NCI-H2227 treated with DMSO at 0.1 percent for 48 hours (cell line): ENCODE data around the gene FDXACB1.
"Not testable (repeated sequence)": the region's sequence is repeated elsewhere in the genome, so short reads cannot be mapped to it uniquely, and the experiment has no call there.

Source experiments
- DNase-seq: peaks from one replicate; lab custom pipeline; 2025; lab: John Stamatoyannopoulos, UW

The FDXACB1 gene

GRCh38 chr11:111909378-111909777 lies 30.4 kb upstream of the FDXACB1 start:
- DNase-seq: no peak

- DNase-seq: no peak
Observed at GRCh38 chr11:111908639-111909305, 29.8 kb upstream of the FDXACB1 start.

GRCh38 chr11:111906680-111907079 lies 27.7 kb upstream of the FDXACB1 start:
- no peak for DNase-seq

- DNase-seq: no peak
Observed at GRCh38 chr11:111905411-111905810, 26.4 kb upstream of the FDXACB1 start.

GRCh38 chr11:111886844-111887243 lies 7.9 kb upstream of the FDXACB1 start:
- DNase-seq: no peak

- DNase-seq: no peak
Observed at GRCh38 chr11:111886032-111886431, 7.1 kb upstream of the FDXACB1 start.

- not testable (repeated sequence) for DNase-seq
Observed at GRCh38 chr11:111885053-111885452, 6.1 kb upstream of the FDXACB1 start.

- DNase-seq: no peak
Observed at GRCh38 chr11:111882202-111882601, 3.2 kb upstream of the FDXACB1 start.

GRCh38 chr11:111879637-111879960 lies 634 bp upstream of the FDXACB1 start:
- no peak for DNase-seq

GRCh38 chr11:111878385-111878848 lies 548 bp downstream of the FDXACB1 start:
- peak; percentile 33 for DNase-seq

- DNase-seq: peak; percentile 21
Observed at GRCh38 chr11:111871693-111872161, 7.2 kb downstream of the FDXACB1 start.

- peak; percentile 69 for DNase-seq
Observed at GRCh38 chr11:111870886-111871692, 7.9 kb downstream of the FDXACB1 start, which contains the start of gene ALG9. ALG9 (minus strand) TSS chr11:111871581; CDS start chr11:111871482, 99 bp downstream.

GRCh38 chr11:111870522-111870885 lies 8.5 kb downstream of the FDXACB1 start:
- DNase-seq: no peak

GRCh38 chr11:111870113-111870512 lies 8.9 kb downstream of the FDXACB1 start:
- DNase-seq: no peak

- DNase-seq: no peak
Observed at GRCh38 chr11:111860257-111860656, 18.7 kb downstream of the FDXACB1 start.

GRCh38 chr11:111855506-111855905 lies 23.5 kb downstream of the FDXACB1 start:
- no peak for DNase-seq

GRCh38 chr11:111852103-111852502 lies 26.9 kb downstream of the FDXACB1 start:
- no peak for DNase-seq

- no peak for DNase-seq
Observed at GRCh38 chr11:111851636-111852035, 27.3 kb downstream of the FDXACB1 start.

- no peak for DNase-seq
Observed at GRCh38 chr11:111851067-111851466, 27.9 kb downstream of the FDXACB1 start.

GRCh38 chr11:111849631-111850030 lies 29.3 kb downstream of the FDXACB1 start:
- DNase-seq: no peak

GRCh38 chr11:111846636-111847035 lies 32.3 kb downstream of the FDXACB1 start:
- no peak for DNase-seq

GRCh38 chr11:111846063-111846462 lies 32.9 kb downstream of the FDXACB1 start:
- no peak for DNase-seq
